NCI-H748 treated with DMSO at 0.1 percent for 48 hours (cell line): ENCODE measurements around the gene POLR2J3.
"Not testable (repeated sequence)": the region's sequence is repeated elsewhere in the genome, so short reads cannot be mapped to it uniquely, and the experiment has no call there.

Source experiments
- DNase-seq: peaks from one replicate; lab custom pipeline; 2025; lab: John Stamatoyannopoulos, UW

Gene POLR2J3

GRCh38 chr7:102572261-102573239 lies at the start of gene POLR2J3:
POLR2J3 (minus strand) TSS chr7:102572583; CDS start chr7:102572521, 62 bp downstream.
- DNase-seq: not testable (repeated sequence)

GRCh38 chr7:102618122-102618521 lies 45.7 kb upstream of the POLR2J3 start:
- DNase-seq: not testable (repeated sequence)

GRCh38 chr7:102616507-102617125 lies 44.2 kb upstream of the POLR2J3 start, which contains the start of gene RASA4:
RASA4 (minus strand) TSS chr7:102616756; CDS start chr7:102616689, 67 bp downstream.
- DNase-seq: not testable (repeated sequence)

DNA sequence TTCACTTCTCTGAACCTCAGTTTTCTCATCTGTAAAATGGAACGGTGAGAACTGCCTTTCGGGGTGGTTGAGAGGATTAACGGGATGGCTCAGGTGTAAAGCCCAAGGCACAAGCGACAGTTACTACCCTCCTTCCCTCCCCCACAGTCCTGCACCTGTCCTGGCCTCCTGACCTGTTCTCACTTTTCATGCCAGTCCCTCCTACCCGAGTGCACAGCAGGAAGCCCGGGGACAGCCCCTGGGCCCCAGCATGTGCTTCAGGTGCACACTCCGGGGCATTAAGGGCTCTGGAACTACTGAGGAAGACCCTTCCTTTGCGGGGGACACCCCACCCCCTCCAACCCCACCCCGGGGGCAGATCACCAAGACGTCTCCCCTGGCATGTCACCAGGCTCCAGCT lies 43.5 kb upstream of the POLR2J3 start:
- DNase-seq: not testable (repeated sequence)

DNA sequence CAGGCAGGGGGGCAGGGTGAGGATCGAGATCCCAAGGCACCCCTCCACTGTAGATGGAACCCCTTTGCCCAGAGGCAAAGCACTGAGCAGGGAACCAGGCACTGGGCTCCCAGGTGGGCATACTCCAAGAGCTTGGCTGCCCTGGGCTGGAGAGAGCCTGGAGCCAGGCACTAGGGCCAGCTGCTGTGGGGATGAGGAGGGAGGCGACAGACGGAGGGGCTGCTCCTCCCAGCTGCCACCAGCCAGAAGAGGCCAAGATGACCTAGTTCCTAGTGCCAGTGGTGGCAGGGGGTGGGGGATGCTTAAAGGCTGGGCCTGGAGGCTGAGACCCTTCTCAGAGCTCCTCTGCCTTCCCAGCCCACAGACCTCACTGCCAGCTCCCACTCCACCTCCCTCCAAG lies 42.5 kb upstream of the POLR2J3 start:
- not testable (repeated sequence) for DNase-seq

- not testable (repeated sequence) for DNase-seq
Observed at GRCh38 chr7:102614346-102614697, 41.9 kb upstream of the POLR2J3 start.

- DNase-seq: not testable (repeated sequence)
Observed at GRCh38 chr7:102613575-102614345, 41.4 kb upstream of the POLR2J3 start.

- not testable (repeated sequence) for DNase-seq
Observed at GRCh38 chr7:102611675-102612325, 39.4 kb upstream of the POLR2J3 start.

GRCh38 chr7:102611013-102611674 lies 38.8 kb upstream of the POLR2J3 start:
- not testable (repeated sequence) for DNase-seq

GRCh38 chr7:102610441-102610840 lies 38.1 kb upstream of the POLR2J3 start:
- not testable (repeated sequence) for DNase-seq

- not testable (repeated sequence) for DNase-seq
Observed at GRCh38 chr7:102609734-102610133, 37.4 kb upstream of the POLR2J3 start.

GRCh38 chr7:102606848-102607247 lies 34.5 kb upstream of the POLR2J3 start:
- not testable (repeated sequence) for DNase-seq

GRCh38 chr7:102604431-102605145 lies 32.2 kb upstream of the POLR2J3 start:
- DNase-seq: not testable (repeated sequence)

DNA sequence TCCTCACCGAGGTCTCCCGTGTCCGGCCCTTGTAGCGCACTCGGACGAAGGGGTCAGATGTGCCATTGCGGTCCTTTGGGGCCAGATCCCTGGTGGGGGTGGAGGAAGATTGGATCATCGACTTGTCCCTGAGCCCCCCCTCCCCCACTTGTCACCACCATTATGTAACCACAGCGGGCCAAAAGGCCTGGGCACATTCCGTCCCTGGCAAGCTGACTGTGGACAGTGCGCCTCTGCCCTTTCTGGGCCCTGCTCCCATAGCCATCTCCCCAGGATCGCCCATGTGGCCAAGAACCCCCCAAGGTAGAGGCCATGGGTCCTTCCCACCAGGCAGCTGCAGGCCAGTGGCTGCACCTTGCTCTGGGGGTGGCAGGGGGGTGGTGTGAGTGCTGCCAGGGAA lies 29.9 kb upstream of the POLR2J3 start:
- DNase-seq: not testable (repeated sequence)

- not testable (repeated sequence) for DNase-seq
Observed at GRCh38 chr7:102599699-102600098, 27.3 kb upstream of the POLR2J3 start.

GRCh38 chr7:102596036-102596435 lies 23.7 kb upstream of the POLR2J3 start:
- DNase-seq: not testable (repeated sequence)

DNA sequence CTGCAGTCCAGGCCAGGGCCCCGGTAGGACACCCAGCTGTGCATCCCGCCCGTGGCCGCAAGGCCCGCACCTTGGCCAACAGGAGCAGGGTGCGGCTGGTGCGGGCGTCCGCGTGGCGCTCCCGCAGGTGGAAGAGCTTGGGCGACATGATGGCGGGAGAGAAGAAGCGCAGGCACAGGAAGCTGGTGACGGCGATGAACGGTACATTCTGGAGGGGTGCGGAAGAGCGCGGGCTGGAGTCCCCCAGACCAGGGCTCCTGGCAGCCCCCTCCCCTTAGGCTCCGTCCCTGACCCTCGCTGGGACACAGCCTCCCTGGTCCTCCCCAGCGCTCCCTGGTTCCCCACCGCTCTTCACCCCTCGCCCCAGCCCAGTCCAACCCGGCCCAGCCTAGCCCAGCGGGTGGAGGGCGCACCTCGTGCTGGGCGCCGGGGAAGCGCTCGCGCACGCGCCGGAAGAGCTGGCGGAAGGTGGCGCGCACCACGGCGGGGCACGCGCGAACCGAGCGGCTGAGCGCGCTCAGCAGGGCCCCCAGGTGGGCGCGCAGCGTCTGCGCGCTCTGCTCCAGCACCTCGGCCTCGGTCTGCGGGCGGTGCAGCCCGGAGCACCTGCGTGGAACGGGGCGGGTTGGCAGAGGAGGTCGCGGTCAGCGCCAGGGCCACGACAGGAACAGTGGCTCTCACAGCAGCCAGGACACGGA lies 21.4 kb upstream of the POLR2J3 start:
- not testable (repeated sequence) for DNase-seq

- DNase-seq: not testable (repeated sequence)
Observed at GRCh38 chr7:102592477-102593019, 20.2 kb upstream of the POLR2J3 start.

- DNase-seq: not testable (repeated sequence)
Observed at GRCh38 chr7:102589857-102590256, 17.5 kb upstream of the POLR2J3 start.
